Measurements from ENCODE around the gene ATG9B. TPM values are rescaled to one million over a fixed set of nuclear protein-coding genes. Genes with fewer than 3 reads are reported as not detected.

The ATG9B gene
- total RNA-seq, 1 experiment from 2014 or later: 13.7 TPM

GRCh38 chr7:151056283-151056665 lies 32.0 kb upstream of the ATG9B start:
- H3K36me3 ChIP-seq (ENCODE audit: low read depth): no peaks in the 10 kb centered on the region
- no peak for DNase-seq
- BruUV-seq (replicated peaks): no TSS peak
- no peak overlapping the region for H2AFZ ChIP-seq
- ChIA-PET CTCF (no interaction called here), POLR2A (ENCODE audit: unreplicated experiment) (no interaction called here)
- H3F3A ChIP-seq (ENCODE audit: insufficient read depth, low read depth): peaks cover 30% of the 10 kb centered on the region; the same call in 1 of the 2 replicates
- peaks cover 18% of the 10 kb centered on the region for H3K79me2 ChIP-seq (ENCODE audit: low read depth)
- no peaks in the 10 kb centered on the region for H3K27me3 ChIP-seq (ENCODE audit: insufficient read depth, low read depth)
- H3K9me3 ChIP-seq (ENCODE audit: insufficient read depth, low read depth): no peaks in the 10 kb centered on the region
- no peaks in the 10 kb centered on the region for H4K20me1 ChIP-seq (ENCODE audit: insufficient read depth)
- peaks cover 25% of the 10 kb centered on the region for H3K4me1 ChIP-seq (replicated peaks; ENCODE audit: insufficient read depth)
- no peak overlapping the region for H3K4me3 ChIP-seq
- intact Hi-C loops (cut with micrococcal nuclease; ENCODE audit: unreplicated experiment): no loop called here
- H3K4me2 ChIP-seq: peak overlapping the region; percentile 98
- no peaks in the 10 kb centered on the region for H3K9me2 ChIP-seq (ENCODE audit: insufficient read depth)
- H3K27ac ChIP-seq: no peak overlapping the region
- no peak for TF ChIP-seq CTCF (conservative IDR thresholded peaks at IDR 0.05)
- no peak for TF ChIP-seq EZH2 (IDR thresholded peaks at IDR 0.05; ENCODE audit: low read depth)

GRCh38 chr7:151053751-151054150 lies 29.5 kb upstream of the ATG9B start:
- DNase-seq: no peak
- Histone ChIP-seq H3K4me1 (replicated peaks; ENCODE audit: insufficient read depth) (peaks cover 11% of the 10 kb centered on the region), H3K4me3 (no peak overlapping the region), H3K4me2 (no peak overlapping the region), H3K36me3 (ENCODE audit: low read depth) (no peaks in the 10 kb centered on the region), H3K79me2 (ENCODE audit: low read depth) (no peaks in the 10 kb centered on the region), H3K27me3 (ENCODE audit: insufficient read depth, low read depth) (no peaks in the 10 kb centered on the region), H3F3A (ENCODE audit: insufficient read depth, low read depth) (peaks cover 21% of the 10 kb centered on the region; the same call in 1 of the 2 replicates), H4K20me1 (ENCODE audit: insufficient read depth) (no peaks in the 10 kb centered on the region), H3K9me3 (ENCODE audit: insufficient read depth, low read depth) (no peaks in the 10 kb centered on the region), H2AFZ (no peak overlapping the region), H3K27ac (no peak overlapping the region), H3K9me2 (ENCODE audit: insufficient read depth) (no peaks in the 10 kb centered on the region)
- POLR2A ChIA-PET (ENCODE audit: unreplicated experiment): no interaction called here
- TF ChIP-seq EZH2 (IDR thresholded peaks at IDR 0.05; ENCODE audit: low read depth): no peak
- TF ChIP-seq CTCF (conservative IDR thresholded peaks at IDR 0.05): no peak
- CTCF ChIA-PET: no interaction called here
- intact Hi-C loops (cut with micrococcal nuclease; ENCODE audit: unreplicated experiment): no loop called here
- no TSS peak for BruUV-seq (replicated peaks)

GRCh38 chr7:151053096-151053495 lies 28.8 kb upstream of the ATG9B start:
- DNase-seq: no peak
- POLR2A ChIA-PET (ENCODE audit: unreplicated experiment): interaction anchor here (0.7 kb wide), 1 partner anchor 172 kb away, joined by 7 read pairs; no protein-coding TSS in a partner anchor
- no peaks in the 10 kb centered on the region for H3K36me3 ChIP-seq (ENCODE audit: low read depth)
- CTCF ChIA-PET: interaction anchor here (0.6 kb wide), 2 partner anchors 151 to 203 kb away, joined by 5 to 7 read pairs; no protein-coding TSS in a partner anchor
- no peak overlapping the region for H3K27ac ChIP-seq
- H3K9me2 ChIP-seq (ENCODE audit: insufficient read depth): no peaks in the 10 kb centered on the region
- H3K79me2 ChIP-seq (ENCODE audit: low read depth): no peaks in the 10 kb centered on the region
- H3K4me2 ChIP-seq: no peak overlapping the region
- TF ChIP-seq CTCF (conservative IDR thresholded peaks at IDR 0.05): no peak
- no peaks in the 10 kb centered on the region for H3K9me3 ChIP-seq (ENCODE audit: insufficient read depth, low read depth)
- no peak overlapping the region for H2AFZ ChIP-seq
- no peaks in the 10 kb centered on the region for H4K20me1 ChIP-seq (ENCODE audit: insufficient read depth)
- BruUV-seq (replicated peaks): no TSS peak
- intact Hi-C loops (cut with micrococcal nuclease; ENCODE audit: unreplicated experiment): no loop called here
- H3K4me3 ChIP-seq: no peak overlapping the region
- peaks cover 17% of the 10 kb centered on the region; the same call in 1 of the 2 replicates for H3F3A ChIP-seq (ENCODE audit: insufficient read depth, low read depth)
- H3K4me1 ChIP-seq (replicated peaks; ENCODE audit: insufficient read depth): peaks cover 6% of the 10 kb centered on the region
- H3K27me3 ChIP-seq (ENCODE audit: insufficient read depth, low read depth): no peaks in the 10 kb centered on the region
